Tongue (tissue), 3 donors: ENCODE measurements around the gene FMO3. TPM values are rescaled to one million over a fixed set of nuclear protein-coding genes. Genes with fewer than 3 reads are reported as not detected.

Source experiments
- DNase-seq: peaks from one replicate; pipeline ENCODE4 v3.0.0-alpha.2; 2015
- small RNA-seq: library from RNA; depleted of rRNA; stranded (forward); fragments of <200 nt; gene quantifications from one replicate; pipeline ENCODE3, GENCODE V24; 2014; ENCODE audit warnings: low replicate concordance
- total RNA-seq: library from RNA; depleted of rRNA; stranded (reverse); fragments of >200 nt; gene quantifications from one replicate; pipeline ENCODE4 v1.2.3, GENCODE V29; 2014

FMO3 gene
- total RNA-seq, 1 donor from 2014 or later: not detected

GRCh38 chr1:171159148-171159547 lies 68.4 kb downstream of the FMO3 start:
- DNase-seq: no peak

- DNase-seq: no peak
Observed at GRCh38 chr1:171160211-171160610, 69.5 kb downstream of the FMO3 start.

- no peak for DNase-seq
Observed at GRCh38 chr1:171160639-171161354, 70.1 kb downstream of the FMO3 start.

- no peak for DNase-seq
Observed at GRCh38 chr1:171161431-171161830, 70.7 kb downstream of the FMO3 start.

GRCh38 chr1:171166361-171166760 lies 75.7 kb downstream of the FMO3 start:
- DNase-seq: no peak

Small RNAs within 50 kb of the gene (small RNA-seq; reads per million reads assigned to genes)
- 0.19 reads per million, percentile 23 among the genes with 10 or more reads in this experiment for gene MIR1295A

Other genes with a start within 250 kb of the FMO3 start
- gene MROH9, start 155.4 kb upstream of the FMO3 start, total RNA-seq: not detected
- gene FMO2, start 94.4 kb downstream of the FMO3 start, total RNA-seq: 2.6 TPM
- 13.1 TPM for gene FMO1, start 157.6 kb downstream of the FMO3 start, total RNA-seq
- 10.2 TPM for gene FMO4, start 223.3 kb downstream of the FMO3 start, total RNA-seq